ENCODE measurements around the gene STK32B. TPM values are rescaled to one million over a fixed set of nuclear protein-coding genes. Genes with fewer than 3 reads are reported as not detected.

The STK32B gene
- total and polyA plus RNA-seq, 2 experiments from 2014 or later: not detected

- DNase-seq (ENCODE audit: low read depth in 1 of 2, low spot score in 1 of 2): peak in 1 of 2 donors; percentile 91
- Histone ChIP-seq H3K36me3 (no peaks in the 10 kb centered on the region), H3K4me1 (ENCODE audit: low read depth) (no peaks in the 10 kb centered on the region), H3K9me3 (ENCODE audit: low read depth) (no peaks in the 10 kb centered on the region), H3K4me3 (no peak overlapping the region), H3K27me3 (no peaks in the 10 kb centered on the region), H3K27ac (no peak overlapping the region)
- no peak for TF ChIP-seq CTCF (IDR thresholded peaks at IDR 0.05; ENCODE audit: low read depth, low read length)
These were observed 13.4 kb upstream of the STK32B start for GRCh38 chr4:5037553-5038551.

- no peak for DNase-seq (ENCODE audit: low read depth in 1 of 2, low spot score in 1 of 2)
- H3K4me1 ChIP-seq (ENCODE audit: low read depth): no peaks in the 10 kb centered on the region
- H3K27me3 ChIP-seq: no peaks in the 10 kb centered on the region
- no peak overlapping the region for H3K4me3 ChIP-seq
- no peaks in the 10 kb centered on the region for H3K36me3 ChIP-seq
- no peaks in the 10 kb centered on the region for H3K9me3 ChIP-seq (ENCODE audit: low read depth)
- TF ChIP-seq CTCF (IDR thresholded peaks at IDR 0.05; ENCODE audit: low read depth, low read length): no peak
- H3K27ac ChIP-seq: no peak overlapping the region
These were observed 11.5 kb upstream of the STK32B start for GRCh38 chr4:5039800-5040199.

DNA sequence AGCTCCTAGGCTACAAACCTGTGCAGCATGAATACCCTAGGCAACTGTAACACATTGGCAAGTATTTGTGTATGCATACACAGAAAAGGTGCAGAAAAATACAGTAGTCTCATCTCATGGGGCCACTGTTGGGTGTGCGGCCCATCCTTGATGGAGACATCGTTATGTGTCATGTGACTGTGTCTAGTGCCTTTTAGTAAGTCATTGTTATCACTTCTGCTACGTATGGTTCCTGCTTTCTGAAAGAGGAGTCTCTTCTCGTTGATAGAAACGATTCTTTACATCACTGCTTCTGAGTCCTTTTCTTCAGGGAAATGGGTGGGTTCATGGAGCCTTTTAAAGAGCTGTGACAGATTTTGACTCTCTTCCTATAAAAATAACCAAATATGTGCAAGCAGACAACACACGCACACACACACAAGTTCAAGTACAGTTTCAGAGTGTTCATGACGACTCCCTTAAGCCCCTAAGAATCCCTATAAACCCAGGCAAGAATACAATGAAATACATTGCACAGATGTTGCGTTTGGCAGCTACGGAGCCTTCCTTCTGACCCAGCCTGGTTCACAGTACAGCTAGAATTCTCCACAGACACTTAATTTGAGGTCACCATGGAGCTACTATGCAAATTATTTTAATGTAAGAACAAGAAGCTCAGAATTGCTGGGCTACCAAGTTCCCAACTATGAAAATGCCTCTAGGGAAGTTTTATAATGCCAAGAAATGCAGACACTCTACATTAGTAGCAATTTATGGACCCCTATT, 10.2 kb upstream of the STK32B start:
- H3K27ac ChIP-seq: no peak overlapping the region
- no peak for TF ChIP-seq CTCF (IDR thresholded peaks at IDR 0.05; ENCODE audit: low read depth, low read length)
- no peak for DNase-seq (ENCODE audit: low read depth in 1 of 2, low spot score in 1 of 2)
- no peaks in the 10 kb centered on the region for H3K27me3 ChIP-seq
- no peak overlapping the region for H3K4me3 ChIP-seq
- no peaks in the 10 kb centered on the region for H3K36me3 ChIP-seq
- no peaks in the 10 kb centered on the region for H3K4me1 ChIP-seq (ENCODE audit: low read depth)
- no peaks in the 10 kb centered on the region for H3K9me3 ChIP-seq (ENCODE audit: low read depth)

GRCh38 chr4:5041699-5042098, 9.6 kb upstream of the STK32B start:
- no peak overlapping the region for H3K27ac ChIP-seq
- H3K36me3 ChIP-seq: no peaks in the 10 kb centered on the region
- DNase-seq (ENCODE audit: low read depth in 1 of 2, low spot score in 1 of 2): no peak
- no peak for TF ChIP-seq CTCF (IDR thresholded peaks at IDR 0.05; ENCODE audit: low read depth, low read length)
- no peaks in the 10 kb centered on the region for H3K4me1 ChIP-seq (ENCODE audit: low read depth)
- no peak overlapping the region for H3K4me3 ChIP-seq
- H3K27me3 ChIP-seq: no peaks in the 10 kb centered on the region
- H3K9me3 ChIP-seq (ENCODE audit: low read depth): no peaks in the 10 kb centered on the region

- Histone ChIP-seq H3K4me1 (ENCODE audit: low read depth) (no peaks in the 10 kb centered on the region), H3K27me3 (no peaks in the 10 kb centered on the region), H3K36me3 (no peaks in the 10 kb centered on the region), H3K4me3 (no peak overlapping the region), H3K9me3 (ENCODE audit: low read depth) (no peaks in the 10 kb centered on the region), H3K27ac (no peak overlapping the region)
- DNase-seq (ENCODE audit: low read depth in 1 of 2, low spot score in 1 of 2): no peak
- no peak for TF ChIP-seq CTCF (IDR thresholded peaks at IDR 0.05; ENCODE audit: low read depth, low read length)
These were observed 7.7 kb upstream of the STK32B start for GRCh38 chr4:5043579-5043978.

Measured in cardiac muscle cell (in vitro differentiated cells and primary cell).